Measurements from ENCODE around the gene MUC13.

The MUC13 gene

GRCh38 chr3:124950026-124950425 is 15.5 kb upstream of the MUC13 start:
- no peak for DNase-seq

- no peak for DNase-seq
Measured at GRCh38 chr3:124942613-124943012, 8.1 kb upstream of the MUC13 start.

- no peak for DNase-seq
Measured at GRCh38 chr3:124941771-124942170, 7.2 kb upstream of the MUC13 start.

DNA sequence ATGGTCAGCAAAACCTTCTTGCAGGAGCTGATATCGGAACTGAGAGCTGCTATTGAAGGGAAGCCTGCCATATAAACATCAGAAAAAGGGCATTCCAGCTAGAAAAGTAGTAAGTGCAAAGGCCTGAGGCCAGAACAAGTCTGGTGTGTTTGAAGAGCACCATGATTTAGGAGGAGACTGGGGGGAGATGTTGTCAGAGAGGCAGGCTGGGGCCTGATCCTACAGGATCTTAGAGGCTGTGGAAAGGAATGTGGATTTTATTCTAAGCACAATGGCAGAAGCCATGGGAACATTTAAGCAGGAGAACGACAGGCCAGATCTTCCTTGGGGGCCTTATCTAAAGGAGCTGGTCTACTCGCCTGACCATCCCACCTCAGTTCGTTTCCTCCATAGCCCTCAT is 5.1 kb upstream of the MUC13 start:
- DNase-seq = no peak

GRCh38 chr3:124938896-124939295 is 4.3 kb upstream of the MUC13 start:
- no peak for DNase-seq

DNA sequence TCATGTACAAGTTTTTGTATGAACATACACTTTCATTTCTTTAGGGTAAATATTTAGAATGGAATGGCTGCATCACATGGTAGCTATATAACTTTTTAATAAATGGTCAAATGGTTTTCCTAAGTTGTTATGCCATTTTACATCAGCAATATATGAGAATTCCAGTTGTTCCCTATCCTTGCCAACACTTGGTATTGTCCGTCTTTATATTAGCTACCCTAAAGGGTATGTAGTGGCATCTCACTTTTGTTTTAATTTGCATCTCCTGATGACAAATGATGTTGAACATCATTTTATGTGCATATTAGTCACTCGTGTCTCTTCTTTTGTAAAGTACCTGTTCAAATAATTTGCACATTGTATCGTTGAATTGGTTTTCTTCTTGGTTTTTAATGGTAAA is 2.5 kb upstream of the MUC13 start:
- no peak for DNase-seq

- no peak for DNase-seq
Measured at GRCh38 chr3:124935794-124936542, 1.4 kb upstream of the MUC13 start.

DNA sequence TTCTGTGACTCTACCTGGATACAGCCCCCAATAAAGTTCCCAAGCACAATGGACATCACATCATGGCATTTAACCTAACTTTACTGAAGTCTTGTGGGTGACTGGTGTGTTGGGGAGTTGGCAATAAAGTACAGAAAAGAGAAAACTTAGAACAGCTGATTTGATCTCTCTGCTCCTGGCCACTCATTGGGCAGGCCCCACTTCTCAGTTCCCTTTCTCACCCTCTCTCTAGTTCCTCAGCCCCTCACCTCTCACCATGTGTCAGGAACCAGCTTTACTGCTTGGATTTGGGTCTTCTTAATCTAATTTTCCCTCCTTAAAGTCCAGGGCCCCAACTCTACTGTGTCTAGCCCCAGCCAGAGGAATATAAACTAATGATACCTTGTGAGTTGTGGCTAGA is 713 bp upstream of the MUC13 start:
- DNase-seq = no peak

GRCh38 chr3:124928333-124929202 is 6.0 kb downstream of the MUC13 start:
- peak; percentile 66 to 71 for DNase-seq

DNA sequence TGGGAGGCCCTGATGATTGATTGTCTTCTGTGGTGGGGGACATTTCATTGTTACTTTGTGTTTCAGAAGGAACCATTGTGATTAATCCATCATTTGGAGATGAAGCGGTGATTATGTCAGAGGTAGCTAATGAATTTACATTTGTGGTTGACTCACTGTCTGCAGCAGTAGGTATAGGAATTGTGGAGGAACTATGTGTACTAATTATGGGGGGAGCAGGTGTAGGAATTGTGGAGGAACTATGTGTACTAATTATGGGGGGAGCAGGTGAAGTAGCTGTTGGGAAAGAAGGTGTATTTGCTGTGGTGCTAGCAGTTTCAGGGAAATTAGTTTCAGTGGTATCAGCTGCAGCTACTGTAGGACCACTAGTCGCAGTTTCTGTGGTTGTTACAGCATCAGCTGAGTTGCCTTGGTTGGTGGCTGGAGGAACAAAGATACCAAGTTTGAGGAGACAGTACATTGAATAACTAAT is 6.9 kb downstream of the MUC13 start:
- no peak for DNase-seq

DNA sequence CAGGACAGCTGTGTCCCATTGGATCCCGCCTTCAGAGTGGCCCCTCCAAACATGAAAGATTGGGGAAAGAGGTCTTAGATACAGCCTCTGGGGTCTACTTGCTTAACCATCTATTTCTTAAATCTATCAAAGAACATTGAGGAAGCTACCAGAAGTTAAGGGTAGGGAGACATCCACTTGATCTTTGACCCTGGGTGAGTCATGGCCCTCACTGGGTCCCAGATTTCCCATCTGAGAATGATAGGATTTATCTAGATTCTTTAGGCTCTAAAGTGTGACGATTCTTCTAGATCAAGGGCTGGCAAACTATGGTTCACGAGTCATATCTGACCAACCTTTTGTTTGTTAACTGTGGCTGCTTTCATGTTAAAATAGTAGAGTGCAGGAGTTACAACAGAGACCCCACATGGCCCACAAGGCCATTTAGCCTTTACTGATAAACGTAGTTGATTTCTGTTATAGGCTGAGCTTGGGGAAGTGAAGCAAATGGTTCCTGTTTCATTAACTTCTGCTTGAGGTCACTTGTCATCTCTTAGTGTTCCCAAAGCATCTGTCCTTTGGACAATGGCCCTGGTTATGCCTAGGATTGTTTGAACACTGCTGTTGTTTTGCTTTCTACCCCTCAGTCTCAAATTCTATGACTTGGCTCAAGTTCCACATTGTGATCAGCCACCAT is 8.0 kb downstream of the MUC13 start:
- DNase-seq = no peak

DNA sequence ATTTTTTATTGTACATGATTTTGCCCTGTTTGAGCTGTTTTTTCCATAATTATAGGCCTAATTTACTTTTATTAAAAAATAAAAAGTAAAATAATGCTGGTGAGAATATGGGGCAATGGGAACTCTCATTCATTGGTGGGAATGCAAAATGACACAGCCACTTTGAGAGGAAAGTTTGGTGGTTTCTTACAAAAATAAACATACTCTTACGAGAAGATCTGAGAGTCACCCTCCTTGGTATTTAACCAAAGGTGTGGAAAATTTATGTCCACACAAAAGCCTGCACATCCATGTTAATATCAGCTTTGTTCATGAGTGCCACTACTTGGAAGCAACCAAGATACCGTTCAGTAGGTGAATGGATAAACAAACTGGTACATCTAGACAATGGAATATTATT is 9.8 kb downstream of the MUC13 start:
- no peak for DNase-seq

DNA sequence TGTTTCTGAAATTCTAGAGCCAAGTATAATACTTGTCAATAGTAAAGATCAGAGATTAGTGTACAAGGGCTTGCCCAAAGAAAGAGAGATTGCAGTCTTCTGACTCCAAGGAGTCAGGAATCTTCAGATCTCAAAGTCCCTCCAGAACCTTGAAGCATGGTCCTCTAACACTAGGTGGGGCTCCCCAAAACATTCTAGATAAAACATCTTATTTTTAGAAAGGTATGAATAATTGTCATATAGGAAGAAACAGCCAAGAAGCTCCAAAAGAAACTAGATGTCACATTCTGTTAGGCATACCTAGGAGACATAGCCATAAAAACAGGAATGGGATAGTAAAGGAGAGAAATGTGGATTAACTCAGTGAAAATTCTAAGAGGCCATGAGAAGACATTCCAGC is 10.7 kb downstream of the MUC13 start:
- no peak for DNase-seq

DNA sequence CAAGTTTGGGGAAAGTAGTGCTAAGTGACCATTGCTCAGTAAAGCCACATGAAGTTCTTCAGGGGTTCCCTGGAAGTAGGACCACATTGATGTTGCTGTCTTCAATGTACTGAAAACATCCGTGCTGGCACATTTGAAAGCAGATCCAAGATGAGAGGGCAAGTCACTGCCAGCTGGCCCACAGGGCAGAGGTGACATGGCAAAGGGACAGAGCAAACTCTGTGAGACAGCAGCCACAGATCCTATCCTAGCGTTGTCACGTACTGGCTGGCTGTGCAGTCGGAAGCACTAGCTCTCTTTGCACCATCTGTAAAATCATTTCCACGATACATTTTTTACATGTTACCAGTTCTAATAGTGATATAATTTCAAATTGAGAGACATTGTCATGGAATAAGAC is 13.8 kb downstream of the MUC13 start:
- DNase-seq = no peak

DNA sequence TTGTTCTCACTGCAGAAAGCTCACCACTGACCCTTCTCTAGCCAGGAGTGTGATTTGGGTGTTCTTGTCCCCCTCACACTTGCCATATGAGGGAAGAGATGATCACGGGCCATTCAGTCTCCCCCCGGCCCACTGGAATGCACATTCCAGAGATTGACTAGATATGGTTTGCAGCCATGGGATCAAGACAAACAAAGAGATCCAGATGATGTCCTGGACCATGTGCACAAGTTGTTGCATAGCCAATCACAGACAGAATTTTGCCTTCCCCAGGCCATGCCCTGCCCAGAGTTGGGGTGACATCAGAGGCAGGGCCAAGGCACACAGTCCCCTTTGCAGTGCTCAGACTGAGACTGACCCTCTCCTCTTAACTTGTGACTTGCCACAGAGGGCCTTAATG is 14.8 kb downstream of the MUC13 start:
- no peak for DNase-seq

DNA sequence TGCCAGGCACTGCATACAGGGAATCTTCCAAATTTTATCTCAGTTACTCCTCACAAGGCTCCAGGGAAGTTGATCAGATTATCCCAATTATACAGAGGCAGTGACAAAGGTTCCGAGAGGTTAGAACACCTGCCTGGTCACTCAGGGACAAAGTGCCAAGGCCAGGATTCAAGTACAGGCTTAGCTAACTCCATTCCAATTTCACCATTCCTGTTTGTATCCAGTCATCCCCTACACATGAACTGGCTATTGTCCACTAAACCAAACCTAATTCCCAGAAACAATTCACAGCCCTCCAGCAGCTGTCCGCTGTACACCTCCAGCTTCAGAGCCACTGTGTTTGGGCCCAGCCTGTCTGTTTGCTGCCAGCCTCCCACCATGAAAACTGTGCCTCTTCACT is 16.0 kb downstream of the MUC13 start:
- no peak for DNase-seq

DNA sequence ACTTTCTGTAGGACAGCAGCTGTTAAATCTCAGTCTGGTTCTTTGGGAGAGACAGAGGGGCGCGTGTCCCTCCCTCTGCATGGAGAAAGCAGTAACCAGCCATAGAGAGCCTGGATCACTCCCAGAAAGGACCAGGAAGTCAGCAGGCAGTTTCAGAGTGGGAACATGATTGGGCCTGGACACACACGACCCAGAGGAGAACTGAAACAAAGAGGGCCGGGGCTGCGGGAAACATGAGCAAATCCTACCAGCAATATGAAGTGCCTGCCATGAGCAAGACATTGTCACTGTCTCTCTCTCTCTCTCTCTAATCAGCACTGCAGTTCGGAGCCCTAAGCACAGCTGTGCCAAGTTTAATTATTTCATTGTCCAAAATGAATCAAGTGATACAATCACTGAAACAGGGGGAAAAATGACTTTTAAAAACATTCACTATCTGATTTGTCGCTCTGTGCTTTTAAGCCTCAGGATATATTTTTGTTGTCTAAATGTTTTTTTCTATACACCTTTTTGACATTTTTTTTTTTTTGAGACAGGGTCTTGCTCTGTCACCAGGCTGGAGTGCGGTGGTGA is 17.6 kb downstream of the MUC13 start:
- DNase-seq = no peak

DNA sequence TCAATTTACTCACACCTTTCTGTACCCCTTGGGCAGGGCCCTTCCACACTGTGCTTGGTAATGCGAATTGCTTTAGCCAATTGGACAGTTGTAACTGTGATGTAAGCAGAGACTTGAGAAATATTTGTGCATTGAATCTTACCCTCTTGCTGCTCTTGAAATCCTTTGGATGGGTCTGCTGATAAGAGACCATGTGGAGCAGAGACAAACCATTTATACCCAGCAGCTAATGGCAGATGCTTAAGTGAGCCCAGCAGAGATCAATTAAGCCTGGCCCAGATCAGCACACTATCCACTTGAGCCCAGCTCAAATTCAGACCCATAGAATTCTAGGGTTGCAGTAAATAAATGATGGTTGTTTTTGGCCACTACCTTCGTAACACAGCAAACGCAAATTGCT is 19.3 kb downstream of the MUC13 start:
- no peak for DNase-seq

- no peak for DNase-seq
Measured at GRCh38 chr3:124907957-124908356, 26.6 kb downstream of the MUC13 start.

GRCh38 chr3:124904835-124905492 is 29.6 kb downstream of the MUC13 start:
- DNase-seq = no peak

- DNase-seq = no peak
Measured at GRCh38 chr3:124903896-124904834, 30.4 kb downstream of the MUC13 start.
